ENCODE data around the gene CA5B.
"Not testable (repeated sequence)": the region's sequence is repeated elsewhere in the genome, so short reads cannot be mapped to it uniquely, and the experiment has no call there.

The CA5B gene

DNA sequence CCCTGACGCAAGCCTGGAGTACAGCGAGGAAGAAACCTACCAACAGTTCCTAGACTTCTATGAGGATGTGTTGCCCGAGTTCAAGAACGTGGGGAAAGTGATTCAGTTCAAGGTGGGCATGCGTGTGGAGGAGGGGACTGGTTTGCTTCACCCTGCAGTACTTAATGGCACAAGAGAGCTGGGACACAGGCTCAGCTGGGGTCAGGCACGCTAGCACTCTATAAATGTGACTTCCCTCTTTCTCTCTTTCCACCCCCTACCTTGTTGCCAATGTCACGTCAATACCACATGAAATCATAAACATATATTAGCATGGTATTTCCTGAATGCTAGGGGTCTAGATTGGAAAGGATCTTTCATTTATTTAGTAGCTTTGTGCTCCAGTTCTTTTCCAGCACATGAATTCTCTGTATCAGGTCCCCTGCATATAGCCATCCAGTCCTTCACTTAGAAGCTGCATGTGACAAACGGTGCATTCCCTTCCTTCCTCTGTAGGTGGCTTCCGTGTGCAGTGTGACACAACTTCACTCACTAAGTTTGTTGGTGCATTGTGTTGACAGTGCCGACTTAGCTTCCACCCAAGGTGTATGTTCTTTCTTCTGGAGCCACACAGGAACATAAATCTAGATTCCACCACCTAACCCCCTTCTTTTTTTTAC, 77.8 kb downstream of the CA5B start:
- DNase-seq, result peak in 1 of 5 donors; percentile 65

DNA sequence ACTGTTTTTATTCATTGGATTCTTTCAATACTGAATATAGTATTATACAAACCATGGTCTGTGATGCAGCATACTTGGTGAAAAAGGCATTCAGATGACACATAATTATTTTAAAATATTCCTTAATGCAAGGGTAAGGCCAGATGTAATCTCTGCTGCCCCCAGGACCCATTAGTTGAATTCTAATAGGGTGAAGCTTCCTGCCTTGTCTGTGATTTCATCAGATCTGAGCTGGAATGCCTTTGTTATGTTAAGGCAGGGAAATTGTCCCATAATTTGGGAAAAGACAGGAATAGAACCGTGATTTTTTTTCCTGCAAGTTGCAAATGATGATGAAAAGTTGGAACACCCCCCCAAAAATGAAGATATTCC, 78.4 kb downstream of the CA5B start:
- no peak for DNase-seq

DNA sequence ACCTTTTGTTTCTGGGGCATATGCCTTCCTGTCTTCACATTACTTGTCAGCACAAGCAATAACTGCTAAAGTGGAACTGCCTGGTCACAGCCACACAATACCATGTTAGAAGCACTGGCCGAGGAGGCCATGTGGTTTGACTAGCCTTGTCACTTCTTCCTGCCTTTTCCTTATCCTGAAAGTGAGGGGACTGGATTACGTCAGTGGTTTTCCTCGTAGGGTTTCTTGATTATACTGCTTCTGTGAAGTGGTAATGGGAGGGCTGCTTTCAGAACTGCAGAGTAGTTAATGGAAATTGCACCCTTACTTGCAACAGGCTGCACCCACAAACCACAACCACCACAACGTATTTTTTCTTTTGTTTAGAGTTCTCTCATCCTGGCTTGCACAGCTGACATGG, 78.8 kb downstream of the CA5B start:
- DNase-seq, result peak in 4 of 5 donors; percentile 8 to 85 (median 23)

DNA sequence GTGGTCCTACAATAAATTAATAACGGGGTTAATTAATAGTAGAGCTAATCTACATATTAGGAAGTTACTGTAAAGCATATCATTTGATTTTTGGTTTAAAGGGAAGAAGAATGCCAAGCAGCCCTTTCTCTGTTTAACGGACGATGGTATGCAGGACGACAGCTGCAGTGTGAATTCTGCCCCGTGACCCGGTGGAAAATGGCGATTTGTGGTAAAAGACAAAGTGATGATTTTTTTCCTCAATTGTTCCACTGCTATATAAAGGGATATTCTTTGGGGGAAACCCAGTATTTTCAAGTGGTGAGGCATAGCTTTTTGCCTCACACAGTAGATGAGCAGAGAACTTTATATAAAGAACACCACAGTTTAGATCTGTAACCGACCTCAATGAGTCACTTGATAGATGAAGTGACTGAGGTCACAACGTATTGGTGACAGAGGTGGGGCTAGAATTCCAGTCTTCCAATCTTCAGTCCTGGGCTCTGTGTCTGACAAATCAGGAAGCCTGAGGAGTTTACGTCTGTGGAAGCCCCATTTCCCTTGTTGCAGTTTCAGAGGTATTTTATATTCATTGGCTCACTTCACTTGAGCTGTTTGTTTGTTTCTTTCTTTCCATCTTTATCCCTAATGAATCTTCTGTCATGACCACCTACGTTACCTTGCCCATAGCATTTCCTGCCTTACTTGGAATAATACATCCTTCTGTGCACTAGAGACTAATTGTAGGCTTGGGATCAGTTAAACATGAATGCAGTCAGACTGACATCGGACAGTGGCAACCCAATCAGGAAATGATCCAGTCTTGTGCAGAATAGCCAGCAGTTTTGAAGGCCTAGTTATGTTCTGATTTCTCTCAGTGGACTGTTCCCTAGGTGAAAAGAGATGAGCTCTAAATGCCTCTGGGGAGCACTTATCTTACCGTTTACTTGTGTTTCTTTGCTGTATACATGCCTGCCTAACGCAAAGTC, 82.3 kb downstream of the CA5B start:
- no peak for DNase-seq

DNA sequence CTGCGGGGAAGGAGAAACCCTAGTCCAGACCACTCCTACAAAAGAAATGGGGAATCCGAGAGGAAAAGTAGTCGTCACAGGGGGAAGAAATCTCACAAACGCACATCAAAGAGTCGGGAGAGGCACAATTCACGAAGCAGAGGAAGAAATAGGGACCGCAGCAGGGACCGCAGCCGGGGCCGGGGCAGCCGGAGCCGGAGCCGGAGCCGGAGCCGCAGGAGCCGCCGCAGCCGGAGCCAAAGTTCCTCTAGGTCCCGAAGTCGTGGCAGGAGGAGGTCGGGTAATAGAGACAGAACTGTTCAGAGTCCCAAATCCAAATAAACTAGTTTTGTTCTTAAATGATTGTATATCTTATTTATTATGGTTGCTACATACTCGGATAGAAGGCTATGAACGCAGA, 84.9 kb downstream of the CA5B start:
- DNase-seq, result no peak

DNA sequence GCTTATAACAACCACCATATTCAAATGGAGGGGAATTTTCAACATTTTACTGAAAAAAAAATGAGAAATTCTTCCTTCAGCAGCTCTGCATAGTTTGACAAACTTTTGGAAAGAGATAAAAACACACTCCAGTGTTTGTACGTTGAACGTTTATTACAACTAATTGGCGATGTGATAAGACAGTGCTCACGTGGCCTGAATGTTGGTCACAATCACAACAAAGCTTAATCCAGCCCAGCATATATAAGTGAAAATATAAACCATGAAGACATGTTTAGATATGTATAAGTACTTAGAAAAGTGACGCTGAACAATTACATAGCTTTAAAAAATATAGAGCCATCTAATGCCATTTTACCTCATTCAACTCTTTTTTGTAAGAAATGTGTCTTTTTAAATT, 87.9 kb downstream of the CA5B start:
- DNase-seq, result no peak

DNA sequence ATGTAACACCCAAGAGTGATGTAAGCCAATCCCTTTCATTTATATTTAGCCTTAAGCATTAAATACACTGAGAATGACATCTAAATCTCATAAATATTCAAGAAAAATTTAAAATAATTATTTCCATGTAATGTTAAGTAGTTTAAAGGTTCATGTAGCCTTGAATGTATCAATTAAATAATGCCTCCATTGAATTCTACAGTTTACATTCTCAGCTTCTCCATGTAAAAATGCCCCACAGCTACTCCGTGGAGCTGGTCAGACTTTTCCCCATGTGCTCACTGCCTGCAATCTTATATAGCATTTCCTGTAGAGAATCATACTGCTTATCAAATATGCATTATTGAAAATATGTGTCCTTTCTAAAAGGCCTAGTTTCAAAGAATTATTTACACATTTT, 91.1 kb downstream of the CA5B start:
- DNase-seq, result no peak

DNA sequence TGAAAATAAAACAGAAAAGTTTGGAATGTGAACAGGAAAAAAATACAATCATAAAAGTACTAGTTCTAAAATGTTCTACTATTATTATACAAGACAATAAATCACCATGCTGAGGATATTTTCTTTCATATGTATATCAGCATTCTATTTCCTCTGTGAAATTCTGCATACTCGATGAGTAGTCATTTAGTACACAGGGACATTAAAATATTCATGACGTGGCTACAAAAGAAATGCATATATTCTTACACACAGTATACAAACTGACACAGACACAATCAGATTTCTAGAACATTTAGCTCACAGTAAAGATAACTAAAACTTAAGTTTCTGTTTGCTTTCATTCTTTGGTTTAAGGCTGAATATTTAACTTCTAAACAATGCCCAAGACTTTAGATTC, 93.3 kb downstream of the CA5B start:
- not testable (repeated sequence) for DNase-seq

DNA sequence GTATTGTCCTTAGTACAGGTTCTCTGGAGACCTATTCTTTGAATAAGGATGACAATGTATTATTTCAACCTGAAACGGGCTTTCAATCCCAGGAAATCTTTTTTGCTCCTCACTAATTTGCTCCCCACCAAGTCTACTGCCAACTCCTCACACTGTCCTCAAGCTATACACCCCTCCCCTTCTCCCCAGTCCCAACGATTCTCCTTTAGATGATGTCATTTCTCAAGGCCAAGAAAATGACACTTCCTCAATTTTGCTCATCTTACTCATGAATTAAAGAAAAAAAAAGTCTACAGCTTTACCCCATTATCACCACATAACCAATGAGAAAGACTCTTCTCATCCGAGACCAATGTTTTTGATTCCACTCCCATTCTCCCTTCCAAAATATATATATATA, 96.0 kb downstream of the CA5B start:
- DNase-seq, result no peak

DNA sequence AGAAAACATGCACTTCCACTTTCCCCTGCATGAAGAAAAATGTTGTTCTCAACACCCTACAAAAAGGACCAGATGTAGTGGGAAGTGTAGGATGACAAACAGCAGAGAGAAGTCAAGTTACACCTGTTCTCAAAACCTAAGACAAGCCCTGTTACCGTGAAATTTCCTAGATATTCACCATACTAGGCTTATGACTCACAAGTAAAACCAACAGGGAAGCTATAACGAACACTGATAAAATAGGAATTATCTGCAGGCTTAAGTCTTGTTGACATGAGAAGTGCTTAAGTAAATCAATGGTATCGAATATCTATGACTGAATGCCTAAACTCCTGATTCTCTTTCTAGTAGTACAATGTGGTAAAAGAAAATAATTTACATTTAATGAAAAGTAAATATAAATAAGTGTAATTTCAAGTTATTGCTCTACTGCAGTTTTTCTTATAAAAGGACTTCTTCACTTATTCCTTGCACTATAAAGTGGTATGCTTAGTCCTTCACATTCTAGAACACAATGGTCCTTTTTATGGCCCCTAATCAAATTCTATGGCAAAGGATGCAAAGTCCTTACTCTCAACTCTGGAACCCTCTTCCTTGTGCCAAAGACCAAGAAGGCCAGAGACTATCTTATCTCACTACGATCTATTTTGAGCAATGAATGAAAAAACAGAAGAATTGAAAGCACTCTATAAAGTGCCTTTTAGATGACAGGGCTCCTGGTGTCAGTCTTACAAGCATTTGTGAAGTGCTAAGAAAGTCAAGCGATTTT, 96.9 kb downstream of the CA5B start:
- DNase-seq, result no peak

All from T-helper 1 cell (primary cell).